Memory B cell (primary cell): ENCODE data around the gene SORBS1.

Experiments used
- ATAC-seq: fragments of 150-1000 bp; cut with Tn5 transposase; 2 replicates; pipeline ENCODE4 v1.10.0; 2021; ENCODE audit warnings: low read depth, mild to moderate bottlenecking, moderate library complexity
- DNase-seq, 2 donors: peaks; one replicate each; pipeline ENCODE4 v3.0.0; 2022; ENCODE audit warnings: low spot score in 2 of 2
- H3K27ac Mint-ChIP-seq: one replicate; pipeline ENCODE4 v1.8.0; 2022; ENCODE audit warnings: mild to moderate bottlenecking, moderate library complexity, mixed read lengths
- H3K27me3 Mint-ChIP-seq: one replicate; pipeline ENCODE4 v1.8.0; 2022; ENCODE audit warnings: mixed read lengths
- H3K36me3 Mint-ChIP-seq: one replicate; pipeline ENCODE4 v1.8.0; 2022; ENCODE audit warnings: mild to moderate bottlenecking, mixed read lengths
- H3K4me1 Mint-ChIP-seq: one replicate; pipeline ENCODE4 v1.8.0; 2022; ENCODE audit warnings: mixed read lengths
- H3K4me3 Mint-ChIP-seq: one replicate; pipeline ENCODE4 v1.8.0; 2022; ENCODE audit warnings: mild to moderate bottlenecking, moderate library complexity, mixed read lengths
- H3K9me3 Mint-ChIP-seq: one replicate; pipeline ENCODE4 v1.8.0; 2022; ENCODE audit warnings: mixed read lengths

SORBS1 gene

GRCh38 chr10:95454356-95454755 lies 106.8 kb downstream of the SORBS1 start:
- no peak overlapping the region for H3K4me3 Mint-ChIP-seq
- H3K4me1 Mint-ChIP-seq = no peaks in the 10 kb centered on the region
- H3K36me3 Mint-ChIP-seq = no peaks in the 10 kb centered on the region
- no peaks in the 10 kb centered on the region for H3K9me3 Mint-ChIP-seq
- H3K27me3 Mint-ChIP-seq = peaks cover 7% of the 10 kb centered on the region
- DNase-seq (no peak), ATAC-seq (no peak)
- H3K27ac Mint-ChIP-seq = no peak overlapping the region

- Mint-ChIP-seq H3K27me3 (peaks cover 16% of the 10 kb centered on the region), H3K4me3 (no peak overlapping the region), H3K27ac (no peak overlapping the region), H3K36me3 (no peaks in the 10 kb centered on the region), H3K4me1 (no peaks in the 10 kb centered on the region), H3K9me3 (no peaks in the 10 kb centered on the region)
- ATAC-seq (no peak), DNase-seq (no peak)
Observed at GRCh38 chr10:95451568-95452524, 109.3 kb downstream of the SORBS1 start.

- H3K9me3 Mint-ChIP-seq = no peaks in the 10 kb centered on the region
- H3K27ac Mint-ChIP-seq = no peak overlapping the region
- H3K36me3 Mint-ChIP-seq = no peaks in the 10 kb centered on the region
- H3K4me1 Mint-ChIP-seq = no peaks in the 10 kb centered on the region
- no peak for ATAC-seq
- DNase-seq = no peak
- H3K27me3 Mint-ChIP-seq = peaks cover 14% of the 10 kb centered on the region
- H3K4me3 Mint-ChIP-seq = no peak overlapping the region
Observed at GRCh38 chr10:95451150-95451549, 110.0 kb downstream of the SORBS1 start.

- H3K4me1 Mint-ChIP-seq = peaks cover 2% of the 10 kb centered on the region
- DNase-seq (no peak), ATAC-seq (no peak)
- peaks cover 16% of the 10 kb centered on the region for H3K27me3 Mint-ChIP-seq
- no peaks in the 10 kb centered on the region for H3K9me3 Mint-ChIP-seq
- no peak overlapping the region for H3K27ac Mint-ChIP-seq
- H3K36me3 Mint-ChIP-seq = no peaks in the 10 kb centered on the region
- H3K4me3 Mint-ChIP-seq = no peak overlapping the region
Observed at GRCh38 chr10:95450188-95450587, 111.0 kb downstream of the SORBS1 start.

- Mint-ChIP-seq H3K4me3 (no peak overlapping the region), H3K36me3 (no peaks in the 10 kb centered on the region), H3K4me1 (peaks cover 2% of the 10 kb centered on the region), H3K9me3 (no peaks in the 10 kb centered on the region), H3K27me3 (peaks cover 15% of the 10 kb centered on the region), H3K27ac (no peak overlapping the region)
- DNase-seq (no peak), ATAC-seq (no peak)
Observed at GRCh38 chr10:95447685-95448084, 113.5 kb downstream of the SORBS1 start.

- peak; percentile 31 to 35 for DNase-seq
- no peak overlapping the region for H3K27ac Mint-ChIP-seq
- H3K4me3 Mint-ChIP-seq = no peak overlapping the region
- no peaks in the 10 kb centered on the region for H3K9me3 Mint-ChIP-seq
- H3K36me3 Mint-ChIP-seq = no peaks in the 10 kb centered on the region
- peaks cover 2% of the 10 kb centered on the region for H3K4me1 Mint-ChIP-seq
- ATAC-seq = peak; percentile 74
- H3K27me3 Mint-ChIP-seq = peaks cover 13% of the 10 kb centered on the region
Observed at GRCh38 chr10:95445837-95446486, 115.2 kb downstream of the SORBS1 start.

- Mint-ChIP-seq H3K27ac (no peak overlapping the region), H3K4me1 (peaks cover 2% of the 10 kb centered on the region), H3K27me3 (peaks cover 13% of the 10 kb centered on the region), H3K4me3 (no peak overlapping the region), H3K9me3 (no peaks in the 10 kb centered on the region), H3K36me3 (no peaks in the 10 kb centered on the region)
- ATAC-seq = no peak
- DNase-seq = no peak
Observed at GRCh38 chr10:95445223-95445836, 115.8 kb downstream of the SORBS1 start.

GRCh38 chr10:95444792-95445191 lies 116.4 kb downstream of the SORBS1 start:
- peaks cover 2% of the 10 kb centered on the region for H3K4me1 Mint-ChIP-seq
- no peaks in the 10 kb centered on the region for H3K36me3 Mint-ChIP-seq
- DNase-seq (no peak), ATAC-seq (no peak)
- no peak overlapping the region for H3K27ac Mint-ChIP-seq
- H3K27me3 Mint-ChIP-seq = peaks cover 13% of the 10 kb centered on the region
- no peaks in the 10 kb centered on the region for H3K9me3 Mint-ChIP-seq
- H3K4me3 Mint-ChIP-seq = no peak overlapping the region

GRCh38 chr10:95443636-95444035 lies 117.5 kb downstream of the SORBS1 start:
- no peaks in the 10 kb centered on the region for H3K36me3 Mint-ChIP-seq
- no peaks in the 10 kb centered on the region for H3K9me3 Mint-ChIP-seq
- ATAC-seq = no peak
- H3K27me3 Mint-ChIP-seq = peaks cover 10% of the 10 kb centered on the region
- no peak for DNase-seq
- H3K4me1 Mint-ChIP-seq = peaks cover 2% of the 10 kb centered on the region
- H3K27ac Mint-ChIP-seq = no peak overlapping the region
- H3K4me3 Mint-ChIP-seq = no peak overlapping the region

- DNase-seq = no peak
- Mint-ChIP-seq H3K9me3 (no peaks in the 10 kb centered on the region), H3K36me3 (no peaks in the 10 kb centered on the region), H3K27me3 (peaks cover 4% of the 10 kb centered on the region), H3K27ac (no peak overlapping the region), H3K4me1 (peaks cover 2% of the 10 kb centered on the region), H3K4me3 (no peak overlapping the region)
- ATAC-seq = no peak
Observed at GRCh38 chr10:95442341-95442740, 118.8 kb downstream of the SORBS1 start.

- H3K9me3 Mint-ChIP-seq = no peaks in the 10 kb centered on the region
- H3K27me3 Mint-ChIP-seq = peaks cover 4% of the 10 kb centered on the region
- no peak for DNase-seq
- no peaks in the 10 kb centered on the region for H3K36me3 Mint-ChIP-seq
- ATAC-seq = no peak
- H3K27ac Mint-ChIP-seq = no peak overlapping the region
- H3K4me1 Mint-ChIP-seq = peaks cover 2% of the 10 kb centered on the region
- no peak overlapping the region for H3K4me3 Mint-ChIP-seq
Observed at GRCh38 chr10:95441547-95441923, 119.6 kb downstream of the SORBS1 start.

GRCh38 chr10:95440756-95441546 lies 120.2 kb downstream of the SORBS1 start:
- no peaks in the 10 kb centered on the region for H3K36me3 Mint-ChIP-seq
- H3K27ac Mint-ChIP-seq = no peak overlapping the region
- no peak for DNase-seq
- H3K4me3 Mint-ChIP-seq = no peak overlapping the region
- no peaks in the 10 kb centered on the region for H3K9me3 Mint-ChIP-seq
- peak; percentile 43 for ATAC-seq
- peaks cover under 1% of the 10 kb centered on the region for H3K4me1 Mint-ChIP-seq
- peaks cover 3% of the 10 kb centered on the region for H3K27me3 Mint-ChIP-seq

GRCh38 chr10:95440038-95440725 lies 121.0 kb downstream of the SORBS1 start:
- Mint-ChIP-seq H3K4me1 (no peaks in the 10 kb centered on the region), H3K9me3 (no peaks in the 10 kb centered on the region), H3K36me3 (no peaks in the 10 kb centered on the region), H3K27ac (no peak overlapping the region), H3K4me3 (no peak overlapping the region), H3K27me3 (no peaks in the 10 kb centered on the region)
- no peak for DNase-seq
- ATAC-seq = no peak
